ENCODE measurements around the gene VAC14. TPM values are rescaled to one million over a fixed set of nuclear protein-coding genes. Genes with fewer than 3 reads are reported as not detected.

VAC14 gene
- polyA plus RNA-seq, 1 of the 3 experiments (the other 2 are of a cell fraction), result 33.2 TPM

GRCh38 chr16:70694088-70694867 is 106.7 kb downstream of the VAC14 start:
- Histone ChIP-seq H3K27me3 (ENCODE audit: insufficient read depth) (no peaks in the 10 kb centered on the region), H3F3A (replicated peaks; ENCODE audit: insufficient read depth) (peaks cover 12% of the 10 kb centered on the region), H3K27ac (ENCODE audit: low read depth in 2 of 2, low read length in 1 of 2) (peak overlapping the region; percentile 70 to 98), H2AFZ (ENCODE audit: low read depth) (no peak overlapping the region), H3K36me3 (replicated peaks in 1 of 2; ENCODE audit: control insufficient read depth in 1 of 2, insufficient read depth in 2 of 2, low read length in 1 of 2) (no peaks in the 10 kb centered on the region), H3K9ac (peak overlapping the region; percentile 81), H3K4me1 (ENCODE audit: control insufficient read depth in 1 of 2, insufficient read depth in 2 of 2, low read depth in 1 of 2, low read length in 1 of 2) (peaks cover 52 to 88% of the 10 kb centered on the region in 2 experiments), H3K79me2 (ENCODE audit: insufficient read depth) (no peaks in the 10 kb centered on the region), H3K9me2 (no peaks in the 10 kb centered on the region), H4K20me1 (ENCODE audit: insufficient read depth) (no peaks in the 10 kb centered on the region), H3K4me3 (ENCODE audit: low read depth in 2 of 2, low read length in 1 of 2) (no peak overlapping the region), H3K4me2 (peak overlapping the region; percentile 74), H3K9me3 (no peaks in the 10 kb centered on the region)
- 47% methylated on average over 13 of the region's 17 CpGs for WGBS (ENCODE audit: low lambda C conversion rate)
- CTCF ChIA-PET, result interaction anchor here (0.7 to 3.8 kb wide), 5 partner anchors 9 to 77 kb away, joined by 3 to 21 read pairs (median 7); partner anchors contain the start of gene MTSS2
- DNase-seq, result no peak
- POLR2A ChIA-PET, result no interaction called here
- TF ChIP-seq SMC3 (IDR thresholded peaks at IDR 0.05; ENCODE audit: low read depth, low read length) (no peak), NFIC (IDR thresholded peaks at IDR 0.05; ENCODE audit: borderline replicate concordance) (peak; percentile 72), RFX5 (IDR thresholded peaks at IDR 0.05; ENCODE audit: low read length) (no peak), POLR2AphosphoS5 (IDR thresholded peaks at IDR 0.05; ENCODE audit: low read depth, low read length) (peak; percentile 73; the same call in 1 of the 2 replicates), RXRA (IDR thresholded peaks at IDR 0.05; ENCODE audit: borderline replicate concordance, low read depth) (peak; percentile 94; the same call in 1 of the 2 replicates), GATA2 (CRISPR knock-in tag; IDR thresholded peaks at IDR 0.05) (no peak), REST (IDR thresholded peaks at IDR 0.05; ENCODE audit: low read depth, low read length) (no peak), SIN3A (IDR thresholded peaks at IDR 0.05; ENCODE audit: borderline replicate concordance, low read depth, low read length) (0 out of 2 replicates have a peak, but pooled peaks have one; percentile 9), TEAD4 (IDR thresholded peaks at IDR 0.05; ENCODE audit: borderline replicate concordance, insufficient read depth) (peak; percentile 99), ELF1 (IDR thresholded peaks at IDR 0.05) (no peak), RCOR1 (IDR thresholded peaks at IDR 0.05; ENCODE audit: low read length) (no peak), JUND (IDR thresholded peaks at IDR 0.05) (no peak; the same call in 1 of the 2 replicates), FOSL2 (IDR thresholded peaks at IDR 0.05; ENCODE audit: borderline replicate concordance, low read depth) (peak; percentile 93; the same call in 1 of the 2 replicates), PBX3 (IDR thresholded peaks at IDR 0.05) (peak; percentile 45; the same call in 1 of the 2 replicates), YY1 (IDR thresholded peaks at IDR 0.05; ENCODE audit: low read depth) (no peak), USF2 (IDR thresholded peaks at IDR 0.05; ENCODE audit: borderline replicate concordance, low read depth, low read length) (no peak), CHD2 (IDR thresholded peaks at IDR 0.05; ENCODE audit: low read length, partially characterized antibody) (no peak), MXI1 (IDR thresholded peaks at IDR 0.05; ENCODE audit: low read depth, low read length) (no peak), MEF2A (IDR thresholded peaks at IDR 0.05; ENCODE audit: borderline replicate concordance, low read depth) (no peak), RAD21 (IDR thresholded peaks at IDR 0.05; ENCODE audit: low read length) (no peak), FOXJ3 (CRISPR knock-in tag; IDR thresholded peaks at IDR 0.05) (no peak), FOXM1 (IDR thresholded peaks at IDR 0.05; ENCODE audit: low read depth) (no peak), EP300 (IDR thresholded peaks at IDR 0.05; ENCODE audit: borderline replicate concordance in 1 of 2, low read depth in 1 of 2, low read length in 1 of 2) (peak in 1 of 2 experiments; percentile 67; a peak in 1 of 4 replicates), NRF1 (IDR thresholded peaks at IDR 0.05; ENCODE audit: low read depth, low read length) (no peak)
- TF ChIP-seq, protein P1, sequence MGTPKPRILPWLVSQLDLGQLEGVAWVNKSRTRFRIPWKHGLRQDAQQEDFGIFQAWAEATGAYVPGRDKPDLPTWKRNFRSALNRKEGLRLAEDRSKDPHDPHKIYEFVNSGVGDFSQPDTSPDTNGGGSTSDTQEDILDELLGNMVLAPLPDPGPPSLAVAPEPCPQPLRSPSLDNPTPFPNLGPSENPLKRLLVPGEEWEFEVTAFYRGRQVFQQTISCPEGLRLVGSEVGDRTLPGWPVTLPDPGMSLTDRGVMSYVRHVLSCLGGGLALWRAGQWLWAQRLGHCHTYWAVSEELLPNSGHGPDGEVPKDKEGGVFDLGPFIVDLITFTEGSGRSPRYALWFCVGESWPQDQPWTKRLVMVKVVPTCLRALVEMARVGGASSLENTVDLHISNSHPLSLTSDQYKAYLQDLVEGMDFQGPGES (IDR thresholded peaks at IDR 0.05; ENCODE audit: low read depth, low read length), result no peak
- TF ChIP-seq, protein P2, sequence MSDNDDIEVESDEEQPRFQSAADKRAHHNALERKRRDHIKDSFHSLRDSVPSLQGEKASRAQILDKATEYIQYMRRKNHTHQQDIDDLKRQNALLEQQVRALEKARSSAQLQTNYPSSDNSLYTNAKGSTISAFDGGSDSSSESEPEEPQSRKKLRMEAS (IDR thresholded peaks at IDR 0.05; ENCODE audit: low read depth), result peak; percentile 48

Data from SK-N-SH (cell line).